Measurements from ENCODE around the gene IGFBPL1.

GRCh38 chr9:38359689-38360385 lies 64.4 kb downstream of the IGFBPL1 start:
- TF ChIP-seq POLR2AphosphoS5 (IDR thresholded peaks at IDR 0.05; ENCODE audit: low read length) (no peak), ZZZ3 (IDR thresholded peaks at IDR 0.05; ENCODE audit: control insufficient read depth, insufficient read length, low read depth) (no peak), IKZF1 (conservative IDR thresholded peaks at IDR 0.05) (no peak), CTCF (IDR thresholded peaks at IDR 0.05 in 2 of 3, conservative IDR thresholded peaks at IDR 0.05 in 1 of 3; ENCODE audit: control insufficient read depth in 2 of 3, extremely low read depth in 1 of 3, insufficient read depth in 1 of 3, low read depth in 3 of 3, low read length in 3 of 3) (no peak), POLR2A (IDR thresholded peaks at IDR 0.05; ENCODE audit: low read depth, low read length) (no peak), GABPA (IDR thresholded peaks at IDR 0.05; ENCODE audit: low read depth) (no peak), SP1 (IDR thresholded peaks at IDR 0.05; ENCODE audit: low read depth, low read length) (no peak), E4F1 (IDR thresholded peaks at IDR 0.05; ENCODE audit: borderline replicate concordance, partially characterized antibody) (no peak), RAD21 (IDR thresholded peaks at IDR 0.05; ENCODE audit: insufficient read depth, low read depth, low read length) (no peak), EGR1 (IDR thresholded peaks at IDR 0.05; ENCODE audit: borderline replicate concordance in 1 of 2, low read depth in 2 of 2, low read length in 2 of 2) (no peak), CHD4 (IDR thresholded peaks at IDR 0.05) (no peak), E2F8 (IDR thresholded peaks at IDR 0.05; ENCODE audit: low read depth, partially characterized antibody) (no peak), EZH2 (IDR thresholded peaks at IDR 0.05; ENCODE audit: borderline replicate concordance, control insufficient read depth, low read depth, low read length) (no peak), RAD51 (IDR thresholded peaks at IDR 0.05) (no peak)
